H1 (cell line): Measurements from ENCODE around the gene AKR1B15. TPM values are rescaled to one million over a fixed set of nuclear protein-coding genes. Genes with fewer than 3 reads are reported as not detected.
"Not testable (repeated sequence)": the region's sequence is repeated elsewhere in the genome, so short reads cannot be mapped to it uniquely, and the experiment has no call there.

ENCODE experiments used
- CTCF ChIA-PET: fragments of 300-600 bp; sonication (Branson Sonifier 250); formaldehyde crosslinking; loops from one replicate; lab custom pipeline; 2021; ENCODE audit not compliant: partially characterized antibody; lab: Charles Lee
- POLR2A ChIA-PET: fragments of 300-600 bp; sonication (Branson Sonifier 250); formaldehyde crosslinking; loops from one replicate; lab custom pipeline; 2021; ENCODE audit warnings: inconsistent platforms; ENCODE audit not compliant: partially characterized antibody; lab: Charles Lee
- DNase-seq, 2 experiments: peaks; one replicate each; pipeline versions ENCODE4 v3.0.0 to v3.0.0-alpha.2; 2010 to 2022; ENCODE audit warnings: low spot score in 2 of 2, low read depth in 1 of 2, mixed read lengths in 1 of 2
- FAIRE-seq: peaks from 2 replicates; lab custom pipeline; 2011; peaks lifted over from hg19 to GRCh38; lab: Jason Lieb, UNC
- H2AFZ ChIP-seq: 2 replicates; pipeline ENCODE4 v1.8.1; 2012; ENCODE audit warnings: low read length, inconsistent platforms
- H2AK5ac ChIP-seq: 2 replicates; pipeline ENCODE4 v1.6.1; 2013; ENCODE audit warnings: low read depth, low read length
- H2BK120ac ChIP-seq: replicated peaks from 2 replicates; pipeline ENCODE3; 2013; ENCODE audit warnings: low read depth, low read length, inconsistent platforms
- H2BK12ac ChIP-seq: 2 replicates; pipeline ENCODE4 v1.6.1; 2013; ENCODE audit warnings: low read depth, low read length
- H2BK15ac ChIP-seq: 2 replicates; pipeline ENCODE4 v1.6.1; 2013; ENCODE audit warnings: low read length
- H2BK20ac ChIP-seq: 2 replicates; pipeline ENCODE4 v1.6.1; 2013; ENCODE audit warnings: low read length
- H2BK5ac ChIP-seq: 2 replicates; pipeline ENCODE4 v1.6.1; 2013; ENCODE audit warnings: low read depth, low read length
- H3K14ac ChIP-seq: 2 replicates; pipeline ENCODE4 v1.6.1; 2013; ENCODE audit warnings: inconsistent platforms; ENCODE audit not compliant: insufficient read length
- H3K18ac ChIP-seq: 2 replicates; pipeline ENCODE4 v1.6.1; 2013; ENCODE audit warnings: low read length; ENCODE audit errors: extremely low read depth
- H3K23ac ChIP-seq: 2 replicates; pipeline ENCODE4 v1.6.1; 2013; ENCODE audit warnings: inconsistent platforms; ENCODE audit not compliant: insufficient read length
- H3K23me2 ChIP-seq: 2 replicates; pipeline ENCODE4 v1.6.1; 2013; ENCODE audit warnings: low read depth, low read length
- H3K27ac ChIP-seq: 2 replicates; pipeline ENCODE4 v1.6.1; 2011; ENCODE audit warnings: low read depth, low read length, inconsistent platforms
- H3K27me3 ChIP-seq, 4 experiments: replicated peaks in 1 of 4; 1 replicate in 1 of 4; 2 replicates in 3 of 4; pipeline versions ENCODE4 v1.6.1 to v1.8.1; 2011 to 2013; ENCODE audit warnings: low read length in 3 of 4, mild to moderate bottlenecking in 3 of 4, inconsistent platforms in 2 of 4, mixed read lengths in 2 of 4, moderate library complexity in 1 of 4; ENCODE audit not compliant: control insufficient read depth in 3 of 4, insufficient read depth in 3 of 4; ENCODE audit errors: extremely low read depth in 1 of 4
- H3K36me3 ChIP-seq, 4 experiments: 2 replicates each; pipeline versions ENCODE4 v1.6.1 to v1.8.1; 2011 to 2013; ENCODE audit warnings: mild to moderate bottlenecking in 4 of 4, low read length in 3 of 4, moderate library complexity in 2 of 4, control low read depth in 1 of 4, inconsistent platforms in 1 of 4; ENCODE audit not compliant: insufficient read depth in 4 of 4, control insufficient read depth in 2 of 4
- H3K4ac ChIP-seq: replicated peaks from 2 replicates; pipeline ENCODE3; 2013; ENCODE audit warnings: low read length, low read depth, mixed read lengths, inconsistent platforms; ENCODE audit not compliant: insufficient read length
- H3K4me1 ChIP-seq, 4 experiments: replicated peaks in 1 of 4; 1 replicate in 1 of 4; 2 replicates in 3 of 4; pipeline versions ENCODE4 v1.6.1 to v1.8.1; 2011 to 2013; ENCODE audit warnings: low read length in 3 of 4, inconsistent platforms in 2 of 4, mixed read lengths in 1 of 4; ENCODE audit not compliant: insufficient read depth in 4 of 4, control insufficient read depth in 3 of 4
- H3K4me2 ChIP-seq, 2 experiments: 2 replicates each; pipeline versions ENCODE4 v1.6.1 to v1.8.1; 2011 to 2013; ENCODE audit warnings: low read depth in 2 of 2, low read length in 2 of 2, control low read depth in 1 of 2, inconsistent platforms in 1 of 2, mild to moderate bottlenecking in 1 of 2; ENCODE audit not compliant: insufficient read depth in 1 of 2
- H3K4me3 ChIP-seq, 4 experiments: fragments of 200-600, 300-600 bp in 1 of 4; sonication (generic), shearing (Covaris generic), sonication (Bioruptor Twin) in 1 of 4; 2 replicates each; pipeline versions ENCODE4 v1.5.1 to v1.8.1; 2011 to 2016; ENCODE audit warnings: low read length in 4 of 4, low read depth in 3 of 4, control low read depth in 2 of 4, inconsistent platforms in 2 of 4, mild to moderate bottlenecking in 2 of 4, mixed read lengths in 1 of 4, moderate library complexity in 1 of 4; ENCODE audit not compliant: insufficient read depth in 2 of 4; ENCODE audit errors: extremely low read depth in 1 of 4
- H3K56ac ChIP-seq: replicated peaks from 2 replicates; pipeline ENCODE3; 2013; ENCODE audit warnings: low read depth, mild to moderate bottlenecking, mixed read lengths, low read length, inconsistent platforms; ENCODE audit not compliant: insufficient read length
- H3K79me1 ChIP-seq: 2 replicates; pipeline ENCODE4 v1.6.1; 2013; ENCODE audit warnings: low read depth, low read length, control low read depth
- H3K79me2 ChIP-seq, 2 experiments: 2 replicates each; pipeline versions ENCODE4 v1.6.1 to v1.8.1; 2012 to 2013; ENCODE audit warnings: low read length in 2 of 2, mild to moderate bottlenecking in 2 of 2, inconsistent platforms in 1 of 2; ENCODE audit not compliant: insufficient read depth in 2 of 2, control insufficient read depth in 1 of 2
- H3K9ac ChIP-seq, 4 experiments: replicated peaks in 1 of 4; 1 replicate in 1 of 4; 2 replicates in 3 of 4; pipeline versions ENCODE4 v1.6.1 to v1.8.1; 2011 to 2013; ENCODE audit warnings: low read depth in 3 of 4, low read length in 3 of 4, control low read depth in 2 of 4, mild to moderate bottlenecking in 2 of 4, moderate library complexity in 2 of 4, inconsistent platforms in 1 of 4; ENCODE audit errors: extremely low read depth in 1 of 4
- H3K9me3 ChIP-seq, 2 experiments: 2 replicates each; pipeline versions ENCODE4 v1.6.1 to v1.8.1; 2012 to 2013; ENCODE audit warnings: mild to moderate bottlenecking in 2 of 2, moderate library complexity in 2 of 2, control low read depth in 1 of 2, inconsistent platforms in 1 of 2, low read depth in 1 of 2, low read length in 1 of 2, mixed read lengths in 1 of 2; ENCODE audit not compliant: insufficient read depth in 2 of 2
- H4K20me1 ChIP-seq, 2 experiments: replicated peaks in 1 of 2; 2 replicates each; pipeline versions ENCODE3 to v1.8.1; 2011 to 2013; ENCODE audit warnings: inconsistent platforms in 2 of 2, low read length in 2 of 2, mild to moderate bottlenecking in 1 of 2; ENCODE audit not compliant: insufficient read depth in 2 of 2, control insufficient read depth in 1 of 2
- H4K5ac ChIP-seq: 2 replicates; pipeline ENCODE4 v1.6.1; 2013; ENCODE audit warnings: low read length, low read depth, mixed read lengths, inconsistent platforms; ENCODE audit not compliant: insufficient read length
- H4K8ac ChIP-seq: 2 replicates; pipeline ENCODE4 v1.8.0; 2013; ENCODE audit warnings: mild to moderate bottlenecking, moderate library complexity, low read length, inconsistent platforms; ENCODE audit not compliant: insufficient read depth; ENCODE audit errors: extremely low read depth
- H4K91ac ChIP-seq: replicated peaks from 2 replicates; pipeline ENCODE3; 2013; ENCODE audit warnings: low read length, mixed read lengths, inconsistent platforms; ENCODE audit not compliant: insufficient read length
- SRF ChIP-seq: IDR thresholded peaks from 2 replicates; pipeline ENCODE4 v1.6.1; 2011; ENCODE audit warnings: mild to moderate bottlenecking, low read depth, low read length, moderate library complexity
- SUZ12 ChIP-seq: fragments of 200-600 bp; sonication (generic); IDR thresholded peaks from 2 replicates; pipeline ENCODE4 v1.6.1; 2012; ENCODE audit warnings: mild to moderate bottlenecking, inconsistent platforms, low read length, moderate library complexity, mixed read lengths
- WGBS, 2 experiments: shearing (Covaris generic) in 1 of 2; methylation state at CpG; one replicate each; pipeline versions ENCODE4 v1.1.6 to v1.1.7; 2013 to 2015; ENCODE audit warnings: low lambda C conversion rate in 2 of 2, mixed read lengths in 2 of 2, inconsistent platforms in 1 of 2, low coverage in 1 of 2, missing lambda C conversion rate in 1 of 2; ENCODE audit not compliant: insufficient replicate concordance in 2 of 2, insufficient coverage in 1 of 2, insufficient read length in 1 of 2; ENCODE audit errors: extremely low coverage in 1 of 2, missing lambda C conversion rate in 1 of 2; 5-methylcytosine and 5-hydroxymethylcytosine counted together
- polyA plus RNA-seq, 7 experiments: library from polyadenylated mRNA; depleted of rRNA in 3 of 7; stranded (reverse) in 5 of 7; unstranded in 2 of 7; fragments of >200 nt in 5 of 7; fragments of 200-250 nt in 2 of 7; gene quantifications; 1 replicate in 5 of 7; 2 replicates in 1 of 7; 4 replicates in 1 of 7; pipeline versions ENCODE4 v1.2.1 to v1.2.3, GENCODE V29; 2011 to 2013; ENCODE audit warnings: missing spikeins in 2 of 7, mixed read lengths in 2 of 7
- total RNA-seq: library from RNA; stranded (reverse); fragmentation: NEBNext Ultra II Directional; extraction: Animal tissue kit (Norgen Biotek cat#: 25700); gene quantifications from 2 replicates; pipeline ENCODE4 v1.2.1, GENCODE V29; 2021
- TF ChIP-seq, protein P1 (sequence below): IDR thresholded peaks from 2 replicates; pipeline ENCODE4 v1.6.1; 2011; ENCODE audit warnings: low read depth, mild to moderate bottlenecking, low read length; ENCODE audit not compliant: insufficient read depth

Gene AKR1B15
- total and polyA plus RNA-seq, 2 of the 8 experiments (the other 6 are each of a cell fraction or from before 2014, with no cell fraction given) = 0.15 to 0.47 TPM

DNA sequence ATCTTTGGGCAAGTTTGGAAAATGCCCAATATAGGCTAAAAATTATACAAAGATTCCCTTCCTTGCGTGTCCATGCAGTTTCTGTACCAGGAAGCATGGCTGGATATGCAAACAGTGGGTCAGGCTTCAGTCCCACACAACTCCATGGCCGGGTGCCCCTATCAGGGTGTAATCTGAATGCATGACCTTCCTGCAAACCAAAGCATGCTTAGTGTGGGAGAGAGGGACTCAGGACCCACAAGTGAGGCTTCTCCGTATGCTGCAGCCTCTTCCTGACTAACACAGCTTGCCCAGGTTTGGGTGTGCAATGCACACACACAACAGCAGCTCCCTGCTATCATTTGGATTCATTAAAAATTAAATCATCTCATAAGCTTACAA lies 13.0 kb upstream of the AKR1B15 start (continued):
- TF ChIP-seq SUZ12 = no peak
- TF ChIP-seq SRF = no peak
- TF ChIP-seq, protein P1, sequence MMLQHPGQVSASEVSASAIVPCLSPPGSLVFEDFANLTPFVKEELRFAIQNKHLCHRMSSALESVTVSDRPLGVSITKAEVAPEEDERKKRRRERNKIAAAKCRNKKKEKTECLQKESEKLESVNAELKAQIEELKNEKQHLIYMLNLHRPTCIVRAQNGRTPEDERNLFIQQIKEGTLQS = no peak
- TF ChIP-seq, all 59 proteins: peak for 0

DNA sequence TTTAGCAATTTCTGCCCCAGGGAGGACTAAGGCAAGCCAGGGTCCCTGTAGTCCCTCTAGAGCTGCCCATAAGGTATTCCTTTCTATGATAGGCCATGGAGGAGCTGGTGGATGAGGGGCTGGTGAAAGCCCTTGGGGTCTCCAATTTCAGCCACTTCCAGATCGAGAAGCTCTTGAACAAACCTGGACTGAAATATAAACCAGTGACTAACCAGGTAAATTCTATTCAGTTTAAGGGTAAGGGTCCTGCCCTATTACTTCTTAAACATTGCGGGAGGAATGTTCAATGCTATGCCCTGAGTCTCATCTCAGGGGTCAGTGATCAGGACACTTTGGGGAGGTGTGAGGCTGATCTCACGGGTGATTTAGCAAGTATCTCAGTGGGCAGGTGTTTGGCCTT lies 12.4 kb upstream of the AKR1B15 start:
- WGBS, 2 experiments = 96% methylated on average over 3 of the region's 3 CpGs; no CpG with 5 or more reads in 1 of the 2 experiments
- H3K9ac ChIP-seq, H3K4me1 ChIP-seq, H4K20me1 ChIP-seq, H2BK5ac ChIP-seq, H3K23ac ChIP-seq, H3K4me2 ChIP-seq, H2AK5ac ChIP-seq, H2BK15ac ChIP-seq, H3K9me3 ChIP-seq, H3K56ac ChIP-seq, H4K5ac ChIP-seq, H4K91ac ChIP-seq, H2AFZ ChIP-seq, H3K27me3 ChIP-seq, H3K23me2 ChIP-seq, H2BK12ac ChIP-seq, H2BK120ac ChIP-seq, H3K36me3 ChIP-seq, H3K4ac ChIP-seq, H3K4me3 ChIP-seq, H3K79me1 ChIP-seq, DNase-seq, H3K27ac ChIP-seq, H3K14ac ChIP-seq, H3K79me2 ChIP-seq, H3K18ac ChIP-seq, POLR2A ChIA-PET, H2BK20ac ChIP-seq, H4K8ac ChIP-seq, FAIRE-seq: not testable (repeated sequence)
- CTCF ChIA-PET = interaction anchor here (2.6 kb wide), 1 partner anchor 18 kb away, joined by 12 read pairs; no protein-coding TSS in a partner anchor
